ENCODE data around the gene DUSP5. TPM values are rescaled to one million over a fixed set of nuclear protein-coding genes. Genes with fewer than 3 reads are reported as not detected.

The DUSP5 gene
- polyA plus RNA-seq, 2 of the 4 experiments (the other 2 are of a cell fraction): 48.8 to 171 TPM

DNA sequence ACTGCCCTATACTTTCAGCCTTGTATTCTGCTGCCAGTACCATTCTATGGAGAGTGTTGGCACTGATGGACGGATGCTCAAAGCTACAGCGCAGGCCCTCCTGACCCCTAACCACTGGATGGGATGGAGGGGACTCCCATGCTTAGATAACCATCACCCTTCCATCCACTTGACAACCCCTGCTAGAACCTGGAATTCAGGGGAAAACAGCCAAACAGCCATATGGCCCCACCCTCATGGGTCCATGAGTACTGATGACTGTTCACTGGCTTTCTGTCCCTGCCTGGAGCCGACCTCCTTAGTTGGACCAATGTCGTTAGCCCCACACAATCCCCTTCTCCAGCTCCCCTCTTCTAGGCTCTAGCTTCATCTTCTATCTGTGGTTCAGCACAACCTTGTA, 16.2 kb downstream of the DUSP5 start:
- ChIA-PET POLR2A (no interaction called here), CTCF (interaction anchor here (0.8 to 5.6 kb wide), 5 partner anchors 14 to 207 kb away, joined by 3 to 26 read pairs (median 6); partner anchors contain the start of gene SMNDC1)
- peak; percentile 4 to 9 for ATAC-seq

DNA sequence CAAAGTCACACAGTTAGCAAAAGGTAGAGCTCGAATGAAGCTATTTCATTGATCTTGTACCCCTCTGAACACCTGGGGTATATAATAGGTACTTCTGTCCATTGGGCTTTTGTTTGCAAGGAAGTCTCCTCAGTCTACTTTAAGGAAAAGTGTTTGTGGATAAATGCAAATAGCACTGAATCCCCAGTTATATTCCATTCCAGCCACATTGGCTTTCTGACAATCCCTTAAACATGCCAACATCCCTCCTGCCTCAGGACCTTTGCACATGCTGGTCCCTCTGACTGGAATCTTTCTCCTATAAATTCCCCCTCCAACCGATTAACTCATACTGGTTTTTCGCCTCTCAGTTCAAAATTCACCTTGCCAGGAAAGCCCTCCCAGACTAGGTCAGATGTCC, 17.1 kb downstream of the DUSP5 start:
- no peak for FAIRE-seq
- CTCF ChIA-PET: interaction anchor here (1.3 kb wide), 1 partner anchor 87 kb away, joined by 3 read pairs; no protein-coding TSS in a partner anchor
- Histone ChIP-seq H3K9me3 (no peaks in the 10 kb centered on the region), H3K27ac (peak overlapping the region in 1 of 2 experiments; percentile 17; a peak in 1 of 6 replicates), H3K4me3 (no peak overlapping the region), H3K4me2 (no peak overlapping the region), H3K4me1 (peaks cover 34% of the 10 kb centered on the region)
- DNase-seq (ENCODE audit: low read depth in 1 of 2, low spot score in 1 of 2): no peak
- WGBS (ENCODE audit: missing lambda C conversion rate): 92% methylated on average over 3 of the region's 3 CpGs
- ATAC-seq: no peak
- POLR2A ChIA-PET: no interaction called here
- TF ChIP-seq TFCP2L1 (CRISPR knock-in tag; IDR thresholded peaks at IDR 0.05) (peak; percentile 82), HOXA7 (CRISPR knock-in tag; IDR thresholded peaks at IDR 0.05) (peak; percentile 92), RARB (CRISPR knock-in tag; IDR thresholded peaks at IDR 0.05) (0 out of 2 replicates have a peak, but pooled peaks have one; percentile 41), POLR2AphosphoS2 (conservative IDR thresholded peaks at IDR 0.05; ENCODE audit: low read length) (no peak), FOSB (CRISPR knock-in tag; IDR thresholded peaks at IDR 0.05) (0 out of 2 replicates have a peak, but pooled peaks have one; percentile 21), NR3C1 (IDR thresholded peaks at IDR 0.05) (no peak)

More for the DNA sequence above, 16.2 kb downstream of the DUSP5 start:
- FAIRE-seq (no peak), DNase-seq (ENCODE audit: low read depth in 1 of 2, low spot score in 1 of 2) (no peak)
- peaks cover 43% of the 10 kb centered on the region for H3K4me1 ChIP-seq
- no peak overlapping the region for H3K4me3 ChIP-seq
- peak overlapping the region in 1 of 2 experiments; percentile 42; a peak in 2 of 6 replicates for H3K27ac ChIP-seq
- H3K9me3 ChIP-seq: no peaks in the 10 kb centered on the region
- TF ChIP-seq RARB (CRISPR knock-in tag; IDR thresholded peaks at IDR 0.05) (peak; percentile 63), FOSB (CRISPR knock-in tag; IDR thresholded peaks at IDR 0.05) (peak; percentile 13; the same call in 1 of the 2 replicates), TP53 (CRISPR knock-in tag; IDR thresholded peaks at IDR 0.05) (peak; percentile 53; the same call in 1 of the 2 replicates), HOXA7 (CRISPR knock-in tag; IDR thresholded peaks at IDR 0.05) (peak; percentile 82; the same call in 1 of the 2 replicates)
- TF ChIP-seq, protein P1, sequence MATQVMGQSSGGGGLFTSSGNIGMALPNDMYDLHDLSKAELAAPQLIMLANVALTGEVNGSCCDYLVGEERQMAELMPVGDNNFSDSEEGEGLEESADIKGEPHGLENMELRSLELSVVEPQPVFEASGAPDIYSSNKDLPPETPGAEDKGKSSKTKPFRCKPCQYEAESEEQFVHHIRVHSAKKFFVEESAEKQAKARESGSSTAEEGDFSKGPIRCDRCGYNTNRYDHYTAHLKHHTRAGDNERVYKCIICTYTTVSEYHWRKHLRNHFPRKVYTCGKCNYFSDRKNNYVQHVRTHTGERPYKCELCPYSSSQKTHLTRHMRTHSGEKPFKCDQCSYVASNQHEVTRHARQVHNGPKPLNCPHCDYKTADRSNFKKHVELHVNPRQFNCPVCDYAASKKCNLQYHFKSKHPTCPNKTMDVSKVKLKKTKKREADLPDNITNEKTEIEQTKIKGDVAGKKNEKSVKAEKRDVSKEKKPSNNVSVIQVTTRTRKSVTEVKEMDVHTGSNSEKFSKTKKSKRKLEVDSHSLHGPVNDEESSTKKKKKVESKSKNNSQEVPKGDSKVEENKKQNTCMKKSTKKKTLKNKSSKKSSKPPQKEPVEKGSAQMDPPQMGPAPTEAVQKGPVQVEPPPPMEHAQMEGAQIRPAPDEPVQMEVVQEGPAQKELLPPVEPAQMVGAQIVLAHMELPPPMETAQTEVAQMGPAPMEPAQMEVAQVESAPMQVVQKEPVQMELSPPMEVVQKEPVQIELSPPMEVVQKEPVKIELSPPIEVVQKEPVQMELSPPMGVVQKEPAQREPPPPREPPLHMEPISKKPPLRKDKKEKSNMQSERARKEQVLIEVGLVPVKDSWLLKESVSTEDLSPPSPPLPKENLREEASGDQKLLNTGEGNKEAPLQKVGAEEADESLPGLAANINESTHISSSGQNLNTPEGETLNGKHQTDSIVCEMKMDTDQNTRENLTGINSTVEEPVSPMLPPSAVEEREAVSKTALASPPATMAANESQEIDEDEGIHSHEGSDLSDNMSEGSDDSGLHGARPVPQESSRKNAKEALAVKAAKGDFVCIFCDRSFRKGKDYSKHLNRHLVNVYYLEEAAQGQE (IDR thresholded peaks at IDR 0.05): no peak
- TF ChIP-seq, protein P2, sequence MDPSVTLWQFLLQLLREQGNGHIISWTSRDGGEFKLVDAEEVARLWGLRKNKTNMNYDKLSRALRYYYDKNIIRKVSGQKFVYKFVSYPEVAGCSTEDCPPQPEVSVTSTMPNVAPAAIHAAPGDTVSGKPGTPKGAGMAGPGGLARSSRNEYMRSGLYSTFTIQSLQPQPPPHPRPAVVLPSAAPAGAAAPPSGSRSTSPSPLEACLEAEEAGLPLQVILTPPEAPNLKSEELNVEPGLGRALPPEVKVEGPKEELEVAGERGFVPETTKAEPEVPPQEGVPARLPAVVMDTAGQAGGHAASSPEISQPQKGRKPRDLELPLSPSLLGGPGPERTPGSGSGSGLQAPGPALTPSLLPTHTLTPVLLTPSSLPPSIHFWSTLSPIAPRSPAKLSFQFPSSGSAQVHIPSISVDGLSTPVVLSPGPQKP (IDR thresholded peaks at IDR 0.05; ENCODE audit: low read depth, low read length): no peak
- H3K4me2 ChIP-seq: no peak overlapping the region
- 90% methylated on average over 4 of the region's 4 CpGs for WGBS (ENCODE audit: missing lambda C conversion rate)

DNA sequence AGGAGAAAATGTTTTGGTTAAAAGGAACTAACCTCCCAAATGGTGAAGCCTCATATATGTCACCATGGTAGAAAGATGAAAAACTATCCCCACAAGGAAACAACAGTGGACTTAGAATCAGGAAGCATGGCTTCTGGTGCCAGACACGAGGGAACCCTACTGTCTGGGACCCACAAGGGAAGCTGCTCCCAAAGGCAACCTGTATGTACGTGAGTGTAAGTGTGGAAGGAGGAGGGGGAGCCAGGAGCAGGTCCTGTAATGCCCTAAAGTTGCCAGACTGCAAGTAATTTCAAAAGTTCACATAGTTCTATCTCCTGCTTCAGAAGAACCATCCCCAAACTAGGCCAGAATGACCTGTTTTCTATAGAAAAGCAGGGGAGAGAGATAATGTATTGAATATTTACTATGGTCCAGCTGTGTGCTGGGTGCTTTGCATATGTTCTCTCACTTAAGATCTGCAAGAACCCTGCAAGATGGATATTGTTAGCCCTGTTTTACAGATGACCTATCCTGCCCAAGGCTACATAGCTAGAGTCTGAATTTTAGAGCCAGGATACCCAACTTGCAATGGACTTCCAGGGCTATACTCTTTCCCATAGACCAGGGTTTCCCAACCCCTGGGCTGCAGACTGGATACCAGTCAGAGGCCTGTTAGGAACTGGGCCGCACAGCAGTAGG, 19.2 kb downstream of the DUSP5 start:
- ATAC-seq (peak; percentile 6 to 15; a peak in 5 of 6 replicates), DNase-seq (ENCODE audit: low read depth in 1 of 2, low spot score in 1 of 2) (no peak), FAIRE-seq (no peak)
- WGBS (ENCODE audit: missing lambda C conversion rate): 89% methylated on average over 3 of the region's 3 CpGs
- TF ChIP-seq POLR2AphosphoS2 (conservative IDR thresholded peaks at IDR 0.05; ENCODE audit: low read length): peak; percentile 82
- no peak for TF ChIP-seq JUNB (IDR thresholded peaks at IDR 0.05)
- peaks cover 18% of the 10 kb centered on the region for H3K4me1 ChIP-seq
- 0 out of 6 replicates have a peak overlapping the region, but pooled peaks of 1 of the 2 experiments have one; percentile 2 for H3K27ac ChIP-seq
- CTCF ChIA-PET: interaction anchor here (1.2 kb wide), 1 partner anchor 35 kb away, joined by 3 read pairs; no protein-coding TSS in a partner anchor
- POLR2A ChIA-PET: no interaction called here
- H3K9me3 ChIP-seq: no peaks in the 10 kb centered on the region
- no peak overlapping the region for H3K4me3 ChIP-seq
- H3K4me2 ChIP-seq: no peak overlapping the region

DNA sequence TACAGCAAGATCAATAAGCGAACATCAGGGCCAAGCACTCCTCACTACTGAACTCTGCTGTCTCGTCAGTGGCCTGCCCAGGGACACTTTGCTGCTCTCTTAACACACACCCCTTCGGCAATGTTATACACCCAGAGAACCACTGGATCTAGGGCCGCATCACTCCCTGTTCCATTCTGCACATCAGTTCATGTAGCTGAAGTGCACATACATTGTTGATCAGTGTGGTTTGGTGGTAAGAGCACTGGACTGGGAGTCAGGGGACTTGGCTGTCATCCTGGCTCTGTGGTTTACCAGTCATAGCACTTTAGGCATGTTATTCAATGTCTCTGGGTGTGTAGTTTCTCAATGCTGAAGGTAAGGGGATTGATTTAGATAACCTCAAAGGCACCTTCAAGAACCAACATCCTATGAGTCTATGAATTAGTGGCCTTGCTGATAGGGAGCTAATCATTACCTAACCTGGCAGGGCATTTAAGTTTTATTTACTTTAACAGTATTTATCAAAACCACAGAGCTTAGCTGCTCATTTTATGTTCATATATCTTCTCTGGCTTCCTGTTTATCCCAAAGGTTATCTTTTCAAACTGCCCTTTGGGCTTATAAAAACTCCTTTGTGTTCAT, 24.8 kb downstream of the DUSP5 start:
- ChIA-PET CTCF (interaction anchor here (2.3 kb wide), 1 partner anchor 24 kb away, joined by 8 read pairs; no protein-coding TSS in a partner anchor), POLR2A (no interaction called here)
- Histone ChIP-seq H3K27ac (peak overlapping the region in 1 of 2 experiments; percentile 40; a peak in 1 of 6 replicates), H3K4me3 (no peak overlapping the region), H3K9me3 (no peaks in the 10 kb centered on the region), H3K4me1 (peaks cover 56% of the 10 kb centered on the region), H3K4me2 (peak overlapping the region; percentile 36)
- FAIRE-seq (peak; percentile 77), DNase-seq (ENCODE audit: low read depth in 1 of 2, low spot score in 1 of 2) (no peak), ATAC-seq (peak; percentile 7 to 16; a peak in 4 of 6 replicates)
- 89% methylated on average over 4 of the region's 4 CpGs for WGBS (ENCODE audit: missing lambda C conversion rate)
- TF ChIP-seq PHF8 (IDR thresholded peaks at IDR 0.05; ENCODE audit: borderline replicate concordance, low read depth): no peak
- TF ChIP-seq, protein P3, sequence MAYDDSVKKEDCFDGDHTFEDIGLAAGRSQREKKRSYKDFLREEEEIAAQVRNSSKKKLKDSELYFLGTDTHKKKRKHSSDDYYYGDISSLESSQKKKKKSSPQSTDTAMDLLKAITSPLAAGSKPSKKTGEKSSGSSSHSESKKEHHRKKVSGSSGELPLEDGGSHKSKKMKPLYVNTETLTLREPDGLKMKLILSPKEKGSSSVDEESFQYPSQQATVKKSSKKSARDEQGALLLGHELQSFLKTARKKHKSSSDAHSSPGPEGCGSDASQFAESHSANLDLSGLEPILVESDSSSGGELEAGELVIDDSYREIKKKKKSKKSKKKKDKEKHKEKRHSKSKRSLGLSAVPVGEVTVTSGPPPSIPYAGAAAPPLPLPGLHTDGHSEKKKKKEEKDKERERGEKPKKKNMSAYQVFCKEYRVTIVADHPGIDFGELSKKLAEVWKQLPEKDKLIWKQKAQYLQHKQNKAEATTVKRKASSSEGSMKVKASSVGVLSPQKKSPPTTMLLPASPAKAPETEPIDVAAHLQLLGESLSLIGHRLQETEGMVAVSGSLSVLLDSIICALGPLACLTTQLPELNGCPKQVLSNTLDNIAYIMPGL (CRISPR knock-in tag; IDR thresholded peaks at IDR 0.05; ENCODE audit: borderline replicate concordance): no peak
- TF ChIP-seq, protein P4, sequence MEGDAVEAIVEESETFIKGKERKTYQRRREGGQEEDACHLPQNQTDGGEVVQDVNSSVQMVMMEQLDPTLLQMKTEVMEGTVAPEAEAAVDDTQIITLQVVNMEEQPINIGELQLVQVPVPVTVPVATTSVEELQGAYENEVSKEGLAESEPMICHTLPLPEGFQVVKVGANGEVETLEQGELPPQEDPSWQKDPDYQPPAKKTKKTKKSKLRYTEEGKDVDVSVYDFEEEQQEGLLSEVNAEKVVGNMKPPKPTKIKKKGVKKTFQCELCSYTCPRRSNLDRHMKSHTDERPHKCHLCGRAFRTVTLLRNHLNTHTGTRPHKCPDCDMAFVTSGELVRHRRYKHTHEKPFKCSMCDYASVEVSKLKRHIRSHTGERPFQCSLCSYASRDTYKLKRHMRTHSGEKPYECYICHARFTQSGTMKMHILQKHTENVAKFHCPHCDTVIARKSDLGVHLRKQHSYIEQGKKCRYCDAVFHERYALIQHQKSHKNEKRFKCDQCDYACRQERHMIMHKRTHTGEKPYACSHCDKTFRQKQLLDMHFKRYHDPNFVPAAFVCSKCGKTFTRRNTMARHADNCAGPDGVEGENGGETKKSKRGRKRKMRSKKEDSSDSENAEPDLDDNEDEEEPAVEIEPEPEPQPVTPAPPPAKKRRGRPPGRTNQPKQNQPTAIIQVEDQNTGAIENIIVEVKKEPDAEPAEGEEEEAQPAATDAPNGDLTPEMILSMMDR (IDR thresholded peaks at IDR 0.05): no peak
- TF ChIP-seq HEYL (CRISPR knock-in tag; IDR thresholded peaks at IDR 0.05): no peak
- TF ChIP-seq CHD4 (IDR thresholded peaks at IDR 0.05; ENCODE audit: borderline replicate concordance): 0 out of 2 replicates have a peak, but pooled peaks have one; percentile 58
- no peak for TF ChIP-seq ZSCAN20 (CRISPR knock-in tag; IDR thresholded peaks at IDR 0.05)
- no peak for TF ChIP-seq CEBPB (IDR thresholded peaks at IDR 0.05)

All from A549 (cell line).